Caco-2 (cell line): ENCODE measurements around the gene CIB1. TPM values are rescaled to one million over a fixed set of nuclear protein-coding genes. Genes with fewer than 3 reads are reported as not detected.

Source experiments
- BruUV-seq: library from RNA; stranded (reverse); fragments of 400-500 nt; replicated peaks from 2 replicates; lab custom pipeline; 2021; lab: Mats Ljungman, UMichigan
- CTCF ChIA-PET: fragments of 300-600 bp; sonication (Branson Sonifier 250); formaldehyde crosslinking; loops from one replicate; lab custom pipeline; 2022; ENCODE audit warnings: antibody characterized with exemption; lab: Charles Lee
- POLR2A ChIA-PET: fragments of 300-600 bp; sonication (Branson Sonifier 250); formaldehyde crosslinking; loops from one replicate; lab custom pipeline; 2022; ENCODE audit warnings: antibody characterized with exemption; lab: Charles Lee
- DNase-seq, 2 experiments: peaks; one replicate each; pipeline versions ENCODE4 v3.0.0 to v3.0.0-alpha.2; 2020 to 2022
- H3K27me3 ChIP-seq: replicated peaks from 2 replicates; pipeline ENCODE4 v1.6.0; 2011; ENCODE audit warnings: low read length; ENCODE audit not compliant: control insufficient read depth, insufficient read depth
- H3K36me3 ChIP-seq: 2 replicates; pipeline ENCODE4 v1.5.1; 2011; ENCODE audit warnings: low read length; ENCODE audit not compliant: control insufficient read depth, insufficient read depth
- H3K4me1 ChIP-seq: fragments of 250-450 bp; sonication (Bioruptor Pico); 2 replicates; pipeline ENCODE4 v1.5.1; 2020; ENCODE audit warnings: mild to moderate bottlenecking
- H3K4me3 ChIP-seq: 2 replicates; pipeline ENCODE4 v1.5.1; 2011; ENCODE audit warnings: low read depth, mild to moderate bottlenecking, control low read depth, low read length
- H3K9me3 ChIP-seq: fragments of 250-450 bp; sonication (Bioruptor Pico); 2 replicates; pipeline ENCODE4 v1.5.1; 2020; ENCODE audit warnings: mild to moderate bottlenecking, moderate library complexity
- H3K27ac Mint-ChIP-seq: one replicate; pipeline ENCODE4 v1.8.0; 2022; ENCODE audit warnings: mixed read lengths; ENCODE audit not compliant: unreplicated experiment
- H3K27me3 Mint-ChIP-seq: one replicate; pipeline ENCODE4 v1.8.0; 2022; ENCODE audit warnings: mixed read lengths; ENCODE audit not compliant: insufficient read depth, unreplicated experiment
- H3K36me3 Mint-ChIP-seq: one replicate; pipeline ENCODE4 v1.8.0; 2022; ENCODE audit warnings: mild to moderate bottlenecking, mixed read lengths; ENCODE audit not compliant: insufficient read depth, unreplicated experiment
- H3K4me1 Mint-ChIP-seq: one replicate; pipeline ENCODE4 v1.8.0; 2022; ENCODE audit warnings: low read depth, mixed read lengths; ENCODE audit not compliant: unreplicated experiment
- H3K4me3 Mint-ChIP-seq: one replicate; pipeline ENCODE4 v1.8.0; 2022; ENCODE audit warnings: mild to moderate bottlenecking, moderate library complexity, mixed read lengths; ENCODE audit not compliant: unreplicated experiment
- H3K9me3 Mint-ChIP-seq: one replicate; pipeline ENCODE4 v1.8.0; 2022; ENCODE audit warnings: mixed read lengths; ENCODE audit not compliant: unreplicated experiment
- intact Hi-C: fragments of 100-400 bp; cut with micrococcal nuclease; formaldehyde crosslinking; loops from one replicate; pipeline ENCODE4 v1.10.0; 2022; ENCODE audit not compliant: unreplicated experiment
- total RNA-seq: library from RNA; stranded (reverse); gene quantifications from 2 replicates; pipeline ENCODE4 v1.2.3, GENCODE V29; 2022
- TF ChIP-seq, protein P1 (sequence below), 2 experiments: fragments of 200-600 bp in 1 of 2; IDR thresholded peaks; 1 replicate in 1 of 2; 2 replicates in 1 of 2; pipeline versions ENCODE4 v1.5.1 to v1.8.0; 2011 to 2022; ENCODE audit warnings: antibody characterized with exemption in 1 of 2, control low read depth in 1 of 2, inconsistent platforms in 1 of 2, low read depth in 1 of 2, low read length in 1 of 2, mild to moderate bottlenecking in 1 of 2, moderate library complexity in 1 of 2; ENCODE audit not compliant: insufficient read depth in 1 of 2, severe bottlenecking in 1 of 2, unreplicated experiment in 1 of 2

CIB1 gene
- total RNA-seq, 1 experiment from 2014 or later: 37.7 TPM

- Histone ChIP-seq H3K9me3 (no peaks in the 10 kb centered on the region), H3K4me1 (no peaks in the 10 kb centered on the region), H3K36me3 (no peaks in the 10 kb centered on the region), H3K4me3 (peak overlapping the region; percentile 90), H3K27me3 (no peaks in the 10 kb centered on the region)
- ChIA-PET POLR2A (interaction anchor here (1.3 to 1.4 kb wide), 2 partner anchors 13 to 32 kb away, joined by 4 to 7 read pairs; partner anchors contain the start of genes CIB1 and GDPGP1), CTCF (interaction anchor here (1.0 to 1.5 kb wide), 4 partner anchors 13 to 59 kb away, joined by 3 to 13 read pairs (median 4); partner anchors contain the start of genes CIB1 and GDPGP1)
- intact Hi-C loops: no loop called here
- TF ChIP-seq, protein P1, sequence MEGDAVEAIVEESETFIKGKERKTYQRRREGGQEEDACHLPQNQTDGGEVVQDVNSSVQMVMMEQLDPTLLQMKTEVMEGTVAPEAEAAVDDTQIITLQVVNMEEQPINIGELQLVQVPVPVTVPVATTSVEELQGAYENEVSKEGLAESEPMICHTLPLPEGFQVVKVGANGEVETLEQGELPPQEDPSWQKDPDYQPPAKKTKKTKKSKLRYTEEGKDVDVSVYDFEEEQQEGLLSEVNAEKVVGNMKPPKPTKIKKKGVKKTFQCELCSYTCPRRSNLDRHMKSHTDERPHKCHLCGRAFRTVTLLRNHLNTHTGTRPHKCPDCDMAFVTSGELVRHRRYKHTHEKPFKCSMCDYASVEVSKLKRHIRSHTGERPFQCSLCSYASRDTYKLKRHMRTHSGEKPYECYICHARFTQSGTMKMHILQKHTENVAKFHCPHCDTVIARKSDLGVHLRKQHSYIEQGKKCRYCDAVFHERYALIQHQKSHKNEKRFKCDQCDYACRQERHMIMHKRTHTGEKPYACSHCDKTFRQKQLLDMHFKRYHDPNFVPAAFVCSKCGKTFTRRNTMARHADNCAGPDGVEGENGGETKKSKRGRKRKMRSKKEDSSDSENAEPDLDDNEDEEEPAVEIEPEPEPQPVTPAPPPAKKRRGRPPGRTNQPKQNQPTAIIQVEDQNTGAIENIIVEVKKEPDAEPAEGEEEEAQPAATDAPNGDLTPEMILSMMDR (IDR thresholded peaks at IDR 0.05; ENCODE audit: insufficient read depth in 1 of 2, low read depth in 1 of 2, low read length in 1 of 2, severe bottlenecking in 1 of 2, unreplicated experiment in 1 of 2): no peak
- no peak overlapping the region for H3K27ac Mint-ChIP-seq
- H3K9me3 Mint-ChIP-seq: no peaks in the 10 kb centered on the region
- H3K27me3 Mint-ChIP-seq: no peaks in the 10 kb centered on the region
- no TSS peak for BruUV-seq
- DNase-seq: no peak
- H3K4me1 Mint-ChIP-seq: no peaks in the 10 kb centered on the region
- no peaks in the 10 kb centered on the region for H3K36me3 Mint-ChIP-seq
- H3K4me3 Mint-ChIP-seq: peak overlapping the region; percentile 79
Observed at GRCh38 chr15:90201944-90202375, 31.8 kb downstream of the CIB1 start.

- DNase-seq: peak; percentile 58 to 78
- no peaks in the 10 kb centered on the region for H3K36me3 Mint-ChIP-seq
- Histone ChIP-seq H3K4me3 (peak within 1 kb of the TSS; percentile 90), H3K36me3 (no peaks in the 10 kb centered on the region), H3K27me3 (no peaks in the 10 kb centered on the region), H3K9me3 (no peaks in the 10 kb centered on the region), H3K4me1 (no peaks in the 10 kb centered on the region)
- CTCF ChIA-PET: interaction anchor here (0.6 to 1.5 kb wide), 7 partner anchors 12 to 133 kb away, joined by 3 to 13 read pairs (median 3); partner anchors contain the start of genes CIB1 and GDPGP1
- no peaks in the 10 kb centered on the region for H3K4me1 Mint-ChIP-seq
- peak within 1 kb of the TSS; percentile 79 for H3K4me3 Mint-ChIP-seq
- H3K9me3 Mint-ChIP-seq: no peaks in the 10 kb centered on the region
- intact Hi-C loops: no loop called here
- TF ChIP-seq, protein P1 (IDR thresholded peaks at IDR 0.05; ENCODE audit: insufficient read depth in 1 of 2, low read depth in 1 of 2, low read length in 1 of 2, severe bottlenecking in 1 of 2, unreplicated experiment in 1 of 2): no peak
- no TSS peak for BruUV-seq
- H3K27ac Mint-ChIP-seq: peak within 1 kb of the TSS; percentile 61
- POLR2A ChIA-PET: interaction anchor here (0.7 to 1.4 kb wide), 3 partner anchors 13 to 50 kb away, joined by 4 to 7 read pairs (median 4); partner anchors contain the start of genes CIB1 and GDPGP1
- no peaks in the 10 kb centered on the region for H3K27me3 Mint-ChIP-seq
Observed at GRCh38 chr15:90201130-90201943, 32.4 kb downstream of the CIB1 start, which contains the start of gene SEMA4B. TSS of gene SEMA4B (plus strand) at chr15:90201330. CDS start at chr15:90201579, 249 bp downstream.

DNA sequence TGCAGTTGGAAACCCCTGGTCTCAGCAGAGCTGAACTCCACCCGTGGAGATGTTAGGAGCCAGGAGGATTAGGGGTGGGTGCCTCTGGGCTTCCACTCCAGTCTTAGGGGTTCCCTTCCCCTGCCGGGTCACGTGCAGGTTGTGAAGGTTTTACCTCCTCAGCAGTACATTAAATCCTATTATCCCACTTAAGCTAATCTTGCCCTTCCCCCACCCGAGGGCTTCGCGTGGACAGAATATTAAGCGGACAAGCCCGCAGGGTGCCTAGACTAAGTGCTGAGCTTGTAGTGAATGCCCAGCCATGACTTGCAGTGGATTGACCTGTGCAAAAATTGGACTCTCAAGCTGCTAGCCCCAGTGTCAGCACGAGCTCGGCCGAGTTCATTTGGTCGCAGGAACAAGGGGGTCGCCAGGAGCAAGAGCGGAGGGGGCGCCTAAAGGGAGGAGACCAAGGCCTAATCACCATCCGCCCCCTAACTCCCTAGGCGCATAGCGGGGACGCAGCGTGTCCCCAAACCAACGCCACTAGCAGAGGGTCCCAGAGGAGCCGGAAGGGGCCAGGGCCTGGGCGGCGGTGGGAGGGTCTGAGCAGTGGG lies 33.1 kb downstream of the CIB1 start:
- no peaks in the 10 kb centered on the region for H3K9me3 Mint-ChIP-seq
- no peaks in the 10 kb centered on the region for H3K9me3 ChIP-seq
- H3K36me3 Mint-ChIP-seq: no peaks in the 10 kb centered on the region
- intact Hi-C loops: no loop called here
- ChIA-PET CTCF (interaction anchor here (0.6 to 1.5 kb wide), 7 partner anchors 11 to 134 kb away, joined by 3 to 13 read pairs (median 3); no protein-coding TSS in a partner anchor), POLR2A (interaction anchor here (0.7 to 1.4 kb wide), 2 partner anchors 33 to 51 kb away, joined by 4 to 7 read pairs; partner anchors contain the start of genes CIB1 and GDPGP1)
- H3K4me3 ChIP-seq: peak overlapping the region; percentile 90
- no TSS peak for BruUV-seq
- peak overlapping the region; percentile 79 for H3K4me3 Mint-ChIP-seq
- no peak for DNase-seq
- TF ChIP-seq, protein P1 (IDR thresholded peaks at IDR 0.05; ENCODE audit: insufficient read depth in 1 of 2, low read depth in 1 of 2, low read length in 1 of 2, severe bottlenecking in 1 of 2, unreplicated experiment in 1 of 2): no peak
- no peaks in the 10 kb centered on the region for H3K36me3 ChIP-seq
- no peaks in the 10 kb centered on the region for H3K4me1 Mint-ChIP-seq
- H3K4me1 ChIP-seq: no peaks in the 10 kb centered on the region
- H3K27ac Mint-ChIP-seq: peak overlapping the region; percentile 61
- no peaks in the 10 kb centered on the region for H3K27me3 Mint-ChIP-seq
- no peaks in the 10 kb centered on the region for H3K27me3 ChIP-seq
